AG09309 (cell line): ENCODE results near the gene XRCC5.

ENCODE experiments used
- DNase-seq: peaks from one replicate; pipeline ENCODE4 v3.0.0-alpha.2; 2010; ENCODE audit warnings: low read depth
- H3K4me3 ChIP-seq: 2 replicates; pipeline ENCODE4 v1.5.1; 2011; ENCODE audit warnings: mild to moderate bottlenecking, low read depth, low read length, moderate library complexity; ENCODE audit not compliant: control insufficient read depth
- CTCF ChIP-seq: IDR thresholded peaks from 2 replicates; pipeline ENCODE4 v1.5.1; 2011; ENCODE audit warnings: mild to moderate bottlenecking, low read depth, low read length, inconsistent platforms; ENCODE audit not compliant: insufficient read depth, control insufficient read depth; ENCODE audit errors: missing control alignments

Gene XRCC5

GRCh38 chr2:216216951-216217903, 108.1 kb downstream of the XRCC5 start:
- no peak overlapping the region for H3K4me3 ChIP-seq
- no peak for DNase-seq
- TF ChIP-seq CTCF, result no peak

GRCh38 chr2:216217904-216218260, 108.7 kb downstream of the XRCC5 start:
- no peak overlapping the region for H3K4me3 ChIP-seq
- no peak for TF ChIP-seq CTCF
- DNase-seq, result no peak

GRCh38 chr2:216219861-216220260, 110.7 kb downstream of the XRCC5 start:
- no peak for TF ChIP-seq CTCF
- no peak for DNase-seq
- H3K4me3 ChIP-seq, result no peak overlapping the region

GRCh38 chr2:216220976-216221375, 111.8 kb downstream of the XRCC5 start:
- TF ChIP-seq CTCF, result no peak
- DNase-seq, result no peak
- no peak overlapping the region for H3K4me3 ChIP-seq

- TF ChIP-seq CTCF, result no peak
- no peak overlapping the region for H3K4me3 ChIP-seq
These were observed 112.7 kb downstream of the XRCC5 start for GRCh38 chr2:216221811-216222210.

GRCh38 chr2:216222650-216223352, 113.7 kb downstream of the XRCC5 start:
- no peak for DNase-seq
- no peak overlapping the region for H3K4me3 ChIP-seq

More at GRCh38 chr2:216221811-216222210, 112.7 kb downstream of the XRCC5 start:
- no peak for DNase-seq

More at GRCh38 chr2:216222650-216223352, 113.7 kb downstream of the XRCC5 start:
- TF ChIP-seq CTCF, result peak; percentile 60
